Neural crest cell (in vitro differentiated cells): ENCODE data around the gene CLCN4. TPM values are rescaled to one million over a fixed set of nuclear protein-coding genes. Genes with fewer than 3 reads are reported as not detected.

ENCODE experiments used
- DNase-seq: peaks from one replicate; pipeline ENCODE4 v3.0.0; 2021; ENCODE audit warnings: low read depth, mixed read lengths, low spot score
- H3K27ac Mint-ChIP-seq: one replicate; pipeline ENCODE4 v1.8.0; 2021; ENCODE audit warnings: mild to moderate bottlenecking, mixed read lengths; ENCODE audit not compliant: unreplicated experiment
- H3K27me3 Mint-ChIP-seq: 2 replicates; pipeline ENCODE4 v1.8.0; 2021; ENCODE audit warnings: low read depth, mild to moderate bottlenecking, mixed read lengths
- H3K36me3 Mint-ChIP-seq: 2 replicates; pipeline ENCODE4 v1.8.0; 2021; ENCODE audit warnings: low read depth, mild to moderate bottlenecking, mixed read lengths
- H3K4me1 Mint-ChIP-seq: 2 replicates; pipeline ENCODE4 v1.8.0; 2021; ENCODE audit warnings: mixed read lengths
- H3K4me3 Mint-ChIP-seq: one replicate; pipeline ENCODE4 v1.8.0; 2021; ENCODE audit warnings: mild to moderate bottlenecking, mixed read lengths
- H3K9me3 Mint-ChIP-seq: 2 replicates; pipeline ENCODE4 v1.8.0; 2021; ENCODE audit warnings: mixed read lengths
- total RNA-seq: library from RNA; stranded (reverse); gene quantifications from 2 replicates; pipeline ENCODE4 v1.2.1, GENCODE V29; 2021
- TF ChIP-seq, protein P1 (sequence below): fragments of 200-600 bp; sonication (generic); conservative IDR thresholded peaks from 2 replicates; pipeline ENCODE4 v1.5.0; 2021; ENCODE audit warnings: antibody characterized with exemption, mild to moderate bottlenecking

The CLCN4 gene
- total RNA-seq, 1 donor from 2014 or later = 8.8 TPM

DNA sequence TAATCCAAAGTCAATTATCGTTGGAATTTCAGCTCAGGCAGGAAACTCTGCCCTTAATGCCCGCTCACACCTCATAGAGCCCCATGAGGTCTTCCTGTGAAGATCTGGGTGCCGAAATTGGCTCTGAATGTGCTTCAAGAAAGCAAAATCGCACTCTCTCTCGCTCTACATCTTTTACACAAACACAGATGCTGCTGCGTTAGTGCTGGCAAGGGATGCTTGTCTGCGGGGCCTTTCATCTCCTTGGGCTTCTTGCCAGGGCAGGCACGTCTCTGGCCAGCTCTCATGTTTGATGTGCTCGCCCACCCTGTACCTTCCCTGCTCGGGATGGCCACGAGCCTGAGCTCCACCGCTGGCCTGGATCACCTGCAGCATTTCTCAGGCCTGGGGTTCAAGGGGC, 66.5 kb downstream of the CLCN4 start:
- TF ChIP-seq, protein P1, sequence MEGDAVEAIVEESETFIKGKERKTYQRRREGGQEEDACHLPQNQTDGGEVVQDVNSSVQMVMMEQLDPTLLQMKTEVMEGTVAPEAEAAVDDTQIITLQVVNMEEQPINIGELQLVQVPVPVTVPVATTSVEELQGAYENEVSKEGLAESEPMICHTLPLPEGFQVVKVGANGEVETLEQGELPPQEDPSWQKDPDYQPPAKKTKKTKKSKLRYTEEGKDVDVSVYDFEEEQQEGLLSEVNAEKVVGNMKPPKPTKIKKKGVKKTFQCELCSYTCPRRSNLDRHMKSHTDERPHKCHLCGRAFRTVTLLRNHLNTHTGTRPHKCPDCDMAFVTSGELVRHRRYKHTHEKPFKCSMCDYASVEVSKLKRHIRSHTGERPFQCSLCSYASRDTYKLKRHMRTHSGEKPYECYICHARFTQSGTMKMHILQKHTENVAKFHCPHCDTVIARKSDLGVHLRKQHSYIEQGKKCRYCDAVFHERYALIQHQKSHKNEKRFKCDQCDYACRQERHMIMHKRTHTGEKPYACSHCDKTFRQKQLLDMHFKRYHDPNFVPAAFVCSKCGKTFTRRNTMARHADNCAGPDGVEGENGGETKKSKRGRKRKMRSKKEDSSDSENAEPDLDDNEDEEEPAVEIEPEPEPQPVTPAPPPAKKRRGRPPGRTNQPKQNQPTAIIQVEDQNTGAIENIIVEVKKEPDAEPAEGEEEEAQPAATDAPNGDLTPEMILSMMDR = no peak
- Mint-ChIP-seq H3K4me3 (no peak overlapping the region), H3K36me3 (peaks cover 19% of the 10 kb centered on the region), H3K27me3 (no peaks in the 10 kb centered on the region), H3K9me3 (peaks cover 15% of the 10 kb centered on the region), H3K4me1 (no peaks in the 10 kb centered on the region), H3K27ac (no peak overlapping the region)
- DNase-seq = no peak

DNA sequence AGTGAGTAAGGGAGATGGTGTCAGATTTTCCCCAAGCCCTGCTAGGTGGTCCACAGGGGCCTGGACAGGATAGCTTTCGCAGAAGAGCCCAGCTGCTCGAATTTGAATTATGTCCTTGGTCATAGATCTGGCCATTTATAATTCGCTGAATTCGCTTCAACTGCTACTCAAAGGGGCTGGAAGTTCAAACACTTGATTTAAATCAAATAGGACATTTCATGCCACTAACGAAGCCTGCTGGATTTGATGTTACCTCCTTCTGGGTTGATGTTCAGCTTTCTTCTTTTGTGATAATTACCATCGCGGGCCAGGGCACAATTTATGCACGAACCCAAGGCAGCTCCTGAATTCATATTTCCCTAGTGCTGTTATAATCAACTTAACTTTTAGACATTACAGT, 67.0 kb downstream of the CLCN4 start:
- TF ChIP-seq, protein P1 = no peak
- Mint-ChIP-seq H3K4me3 (no peak overlapping the region), H3K9me3 (peaks cover 15% of the 10 kb centered on the region), H3K4me1 (no peaks in the 10 kb centered on the region), H3K36me3 (peaks cover 19% of the 10 kb centered on the region), H3K27ac (no peak overlapping the region), H3K27me3 (no peaks in the 10 kb centered on the region)
- DNase-seq = no peak

DNA sequence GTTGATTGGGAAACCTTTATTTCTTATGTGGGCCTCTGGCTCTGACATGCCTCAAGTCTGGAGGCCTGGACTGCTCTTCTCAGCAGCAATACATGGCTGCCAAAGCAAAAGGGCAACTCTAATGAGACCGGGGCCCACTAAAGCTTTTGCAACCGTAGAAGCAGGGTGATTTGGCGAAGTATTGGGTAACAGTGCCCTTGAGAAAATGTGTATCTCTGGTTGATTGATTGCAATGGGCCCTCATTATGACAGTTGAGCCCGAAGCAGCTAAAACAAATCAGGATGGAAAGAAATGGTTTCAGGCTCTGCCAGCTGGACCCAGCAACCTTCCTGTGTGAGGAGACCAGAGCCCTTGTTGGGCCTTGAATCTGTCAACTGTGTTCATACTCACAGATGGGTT, 73.4 kb downstream of the CLCN4 start:
- no peak overlapping the region for H3K4me3 Mint-ChIP-seq
- no peaks in the 10 kb centered on the region for H3K27me3 Mint-ChIP-seq
- no peak overlapping the region for H3K27ac Mint-ChIP-seq
- peaks cover 21% of the 10 kb centered on the region for H3K9me3 Mint-ChIP-seq
- TF ChIP-seq, protein P1 = no peak
- H3K36me3 Mint-ChIP-seq = peaks cover 18% of the 10 kb centered on the region
- no peak for DNase-seq
- H3K4me1 Mint-ChIP-seq = no peaks in the 10 kb centered on the region

DNA sequence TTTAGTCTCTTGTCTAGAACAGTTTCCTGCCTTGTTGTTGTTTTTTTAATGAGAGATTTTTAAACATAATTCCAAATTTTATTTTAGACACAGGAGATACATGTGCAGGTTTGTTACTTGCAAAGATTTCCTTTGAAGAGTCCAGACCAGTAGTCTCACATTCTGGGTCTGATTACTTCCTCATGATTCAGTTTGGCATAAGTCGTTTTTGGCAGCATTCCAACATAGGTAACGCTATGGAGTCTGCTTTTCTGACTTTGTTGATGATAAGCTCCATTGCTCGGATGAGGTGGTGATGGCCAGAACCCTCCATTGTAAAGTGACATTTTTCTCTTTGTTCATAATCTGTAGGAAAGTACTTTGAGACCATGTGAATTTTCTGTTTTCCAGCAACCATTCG, 74.7 kb downstream of the CLCN4 start:
- Mint-ChIP-seq H3K9me3 (peaks cover 14% of the 10 kb centered on the region), H3K36me3 (peaks cover 11% of the 10 kb centered on the region), H3K4me3 (no peak overlapping the region), H3K27me3 (no peaks in the 10 kb centered on the region), H3K4me1 (no peaks in the 10 kb centered on the region), H3K27ac (no peak overlapping the region)
- DNase-seq = no peak
- TF ChIP-seq, protein P1 = no peak

DNA sequence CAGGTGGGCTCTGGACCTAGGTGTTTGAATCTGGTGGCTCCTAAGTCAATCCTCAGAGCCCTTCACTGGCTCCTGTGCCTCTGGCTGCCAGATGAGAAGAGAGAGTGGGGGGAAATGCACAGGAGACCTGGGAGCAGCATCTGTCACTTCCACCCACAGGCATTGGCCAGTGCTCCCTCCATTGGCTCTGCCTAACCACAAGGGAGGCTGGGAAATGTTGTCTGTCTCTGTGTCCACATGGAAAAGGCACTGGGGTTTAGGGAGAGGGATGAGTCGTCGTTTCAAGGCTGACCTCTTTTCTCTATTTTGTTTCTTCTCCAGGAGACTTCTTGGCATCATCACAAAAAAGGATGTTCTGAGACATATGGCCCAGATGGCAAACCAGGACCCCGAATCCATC, 76.4 kb downstream of the CLCN4 start:
- peaks cover 9% of the 10 kb centered on the region for H3K9me3 Mint-ChIP-seq
- DNase-seq = no peak

More for the DNA sequence above, 76.4 kb downstream of the CLCN4 start:
- TF ChIP-seq, protein P1 = no peak
- Mint-ChIP-seq H3K36me3 (peaks cover 9% of the 10 kb centered on the region), H3K27me3 (no peaks in the 10 kb centered on the region), H3K4me1 (no peaks in the 10 kb centered on the region), H3K4me3 (no peak overlapping the region), H3K27ac (no peak overlapping the region)
